B cell (primary cell): ENCODE results near the gene SUMO2. TPM values are rescaled to one million over a fixed set of nuclear protein-coding genes. Genes with fewer than 3 reads are reported as not detected.
A peak's percentile ranks its signal among the peaks of the same experiment; 100 is the strongest.

ENCODE experiments used
- ATAC-seq: fragments of 200-7000 bp; cut with Tn5 transposase; one replicate; pipeline ENCODE4 v1.10.0; 2021; ENCODE audit warnings: low read depth, mild to moderate bottlenecking, moderate number of reproducible peaks, moderate library complexity
- CTCF ChIA-PET: fragments of 350-600 bp; sonication (Branson Sonifier 250); formaldehyde crosslinking; loops from one replicate; lab custom pipeline; 2021; ENCODE audit warnings: antibody characterized with exemption, inconsistent platforms; lab: Charles Lee
- POLR2A ChIA-PET: fragments of 350-600 bp; sonication (Branson Sonifier 250); formaldehyde crosslinking; loops from one replicate; lab custom pipeline; 2021; ENCODE audit warnings: antibody characterized with exemption; lab: Charles Lee
- DNase-seq: peaks from one replicate; pipeline ENCODE4 v3.0.0; 2013
- H2AFZ ChIP-seq: 2 replicates; pipeline ENCODE4 v1.6.1; 2012; ENCODE audit warnings: mild to moderate bottlenecking, low read depth, low read length; ENCODE audit not compliant: insufficient read depth, poor library complexity, severe bottlenecking
- H3K27ac ChIP-seq, 2 donors: 1 replicate in 1 of 2; 2 replicates in 1 of 2; pipeline ENCODE4 v1.5.1; 2012 to 2013; ENCODE audit warnings: low read length in 2 of 2, mild to moderate bottlenecking in 2 of 2, moderate library complexity in 1 of 2
- H3K27me3 ChIP-seq, 4 experiments: fragments of 200-600 bp in 1 of 4; sonication (generic) in 1 of 4; replicated peaks in 1 of 4; 1 replicate in 2 of 4; 2 replicates in 2 of 4; pipeline versions ENCODE4 v1.6.1 to v1.7.0; 2013 to 2016; ENCODE audit warnings: low read length in 3 of 4, mild to moderate bottlenecking in 2 of 4, mixed read lengths in 1 of 4, moderate library complexity in 1 of 4; ENCODE audit not compliant: insufficient read depth in 4 of 4, control insufficient read depth in 3 of 4; ENCODE audit errors: control extremely low read depth in 1 of 4
- H3K36me3 ChIP-seq, 2 experiments: replicated peaks in 1 of 2; 1 replicate in 1 of 2; 2 replicates in 1 of 2; pipeline versions ENCODE4 v1.6.1 to v1.7.1; 2013; ENCODE audit warnings: low read length in 1 of 2; ENCODE audit not compliant: insufficient read depth in 2 of 2, control insufficient read depth in 1 of 2; ENCODE audit errors: control extremely low read depth in 1 of 2, extremely low read depth in 1 of 2
- H3K4me1 ChIP-seq, 2 donors: fragments of 200-600 bp in 1 of 2; sonication (generic) in 1 of 2; 1 replicate in 1 of 2; 2 replicates in 1 of 2; pipeline versions ENCODE4 v1.5.1 to v1.6.1; 2013 to 2017; ENCODE audit warnings: low read length in 2 of 2; ENCODE audit not compliant: control insufficient read depth in 2 of 2, insufficient read depth in 2 of 2
- H3K4me2 ChIP-seq: replicated peaks from 2 replicates; pipeline ENCODE3; 2012; ENCODE audit warnings: mild to moderate bottlenecking, low read depth, low read length; ENCODE audit not compliant: poor library complexity, severe bottlenecking
- H3K4me3 ChIP-seq, 5 experiments: fragments of 200-600 bp in 1 of 5; sonication (generic) in 1 of 5; 1 replicate in 3 of 5; 2 replicates in 2 of 5; pipeline versions ENCODE4 v1.5.1 to v1.7.0; 2011 to 2016; ENCODE audit warnings: low read length in 4 of 5, mild to moderate bottlenecking in 4 of 5, low read depth in 2 of 5, control low read depth in 1 of 5, moderate library complexity in 1 of 5; ENCODE audit not compliant: insufficient read depth in 1 of 5; ENCODE audit errors: control extremely low read depth in 1 of 5, extremely low read depth in 1 of 5
- H3K79me2 ChIP-seq: fragments of 200-600 bp; sonication (generic); one replicate; pipeline ENCODE4 v1.6.0; 2016; ENCODE audit warnings: low read length; ENCODE audit not compliant: control insufficient read depth, insufficient read depth
- H3K9ac ChIP-seq: fragments of 200-600 bp; sonication (generic); 2 replicates; pipeline ENCODE4 v1.6.1; 2017; ENCODE audit warnings: mild to moderate bottlenecking, low read length, moderate library complexity
- H3K9me3 ChIP-seq, 3 donors: one replicate each; pipeline versions ENCODE4 v1.6.1 to v1.7.1; 2013; ENCODE audit warnings: low read length in 2 of 3; ENCODE audit not compliant: control insufficient read depth in 2 of 3, insufficient read depth in 1 of 3; ENCODE audit errors: control extremely low read depth in 1 of 3
- H4K20me1 ChIP-seq: 2 replicates; pipeline ENCODE4 v1.6.0; 2012; ENCODE audit warnings: mild to moderate bottlenecking, low read length; ENCODE audit not compliant: insufficient read depth, control insufficient read depth, poor library complexity, severe bottlenecking
- H3K27ac Mint-ChIP-seq: one replicate; pipeline ENCODE4 v1.8.0; 2021; ENCODE audit warnings: mixed read lengths
- H3K27me3 Mint-ChIP-seq: one replicate; pipeline ENCODE4 v1.8.0; 2021; ENCODE audit warnings: mixed read lengths
- H3K4me1 Mint-ChIP-seq: one replicate; pipeline ENCODE4 v1.8.0; 2021; ENCODE audit warnings: mixed read lengths
- H3K4me3 Mint-ChIP-seq: one replicate; pipeline ENCODE4 v1.8.0; 2021; ENCODE audit warnings: mixed read lengths
- H3K9me3 Mint-ChIP-seq: one replicate; pipeline ENCODE4 v1.8.0; 2022; ENCODE audit warnings: mixed read lengths; ENCODE audit not compliant: insufficient read depth
- EZH2 ChIP-seq: IDR thresholded peaks from 2 replicates; pipeline ENCODE4 v1.6.1; 2012; ENCODE audit warnings: borderline replicate concordance, low read depth, mild to moderate bottlenecking, moderate library complexity, low read length; ENCODE audit not compliant: insufficient read depth, poor library complexity, severe bottlenecking
- WGBS: methylation state at CpG from one replicate; pipeline ENCODE4 v1.1.5; 2013; ENCODE audit warnings: missing lambda C conversion rate; ENCODE audit not compliant: insufficient coverage; 5-methylcytosine and 5-hydroxymethylcytosine counted together
- intact Hi-C: fragments of 100-400 bp; cut with micrococcal nuclease; formaldehyde crosslinking; loops from one replicate; pipeline ENCODE4 v1.10.0; 2022
- polyA plus RNA-seq: library from polyadenylated mRNA; depleted of rRNA; stranded (reverse); fragments of >200 nt; gene quantifications from 2 replicates; pipeline ENCODE4 v1.2.3, GENCODE V29; 2012
- total RNA-seq, 2 donors: library from RNA; stranded (reverse); fragments of 120-200 nt in 1 of 2; gene quantifications; 1 replicate in 1 of 2; 2 replicates in 1 of 2; pipeline versions ENCODE4 v1.2.3 to v1.2.4, GENCODE V29; 2013 to 2022
- TF ChIP-seq, protein P1 (sequence below): fragments of 200-600 bp; IDR thresholded peaks from one replicate; pipeline ENCODE4 v1.8.0; 2022; ENCODE audit warnings: antibody characterized with exemption, mild to moderate bottlenecking

SUMO2 gene
- total and polyA plus RNA-seq, 2 donors (not counting 1 experiment from before 2014, with no cell fraction given): 35.1 to 229 TPM

DNA sequence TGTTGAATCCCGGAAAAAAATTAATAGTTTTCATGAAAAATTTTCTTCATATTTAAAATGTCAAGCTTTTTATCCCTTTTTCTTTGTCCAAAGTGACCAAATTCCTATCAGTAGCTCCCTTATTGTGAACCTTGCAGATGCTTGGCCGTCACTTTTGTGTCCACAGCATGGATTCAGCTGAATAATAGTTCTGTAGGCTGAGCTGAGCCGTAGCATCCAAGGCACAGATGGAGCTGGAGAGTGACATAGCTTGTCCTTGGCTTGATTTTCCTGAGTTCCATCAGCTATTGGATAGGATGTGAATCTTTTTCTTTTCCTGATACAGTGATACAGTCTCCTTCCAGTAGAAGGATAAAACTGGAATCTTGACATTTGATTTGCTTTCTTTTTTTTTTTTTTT lies 26.3 kb upstream of the SUMO2 start:
- peaks cover 9 to 21% of the 10 kb centered on the region in 2 donors for H3K4me1 ChIP-seq
- Mint-ChIP-seq H3K27ac (no peak overlapping the region), H3K9me3 (no peaks in the 10 kb centered on the region), H3K27me3 (no peaks in the 10 kb centered on the region), H3K4me1 (peaks cover 20% of the 10 kb centered on the region), H3K4me3 (no peak overlapping the region)
- intact Hi-C loops: loop anchor here (10.0 kb wide), 1 partner anchor 164 kb away; the partner anchor contains the start of genes ATP5PD and KCTD2
- no peak for DNase-seq
- no peak for ATAC-seq
- POLR2A ChIA-PET: no interaction called here
- H3K79me2 ChIP-seq: peaks cover 50% of the 10 kb centered on the region
- CTCF ChIA-PET: interaction anchor here (0.7 to 1.0 kb wide), 4 partner anchors 52 to 249 kb away, joined by 3 to 7 read pairs (median 4); no protein-coding TSS in a partner anchor
- TF ChIP-seq EZH2: no peak
- TF ChIP-seq, protein P1, sequence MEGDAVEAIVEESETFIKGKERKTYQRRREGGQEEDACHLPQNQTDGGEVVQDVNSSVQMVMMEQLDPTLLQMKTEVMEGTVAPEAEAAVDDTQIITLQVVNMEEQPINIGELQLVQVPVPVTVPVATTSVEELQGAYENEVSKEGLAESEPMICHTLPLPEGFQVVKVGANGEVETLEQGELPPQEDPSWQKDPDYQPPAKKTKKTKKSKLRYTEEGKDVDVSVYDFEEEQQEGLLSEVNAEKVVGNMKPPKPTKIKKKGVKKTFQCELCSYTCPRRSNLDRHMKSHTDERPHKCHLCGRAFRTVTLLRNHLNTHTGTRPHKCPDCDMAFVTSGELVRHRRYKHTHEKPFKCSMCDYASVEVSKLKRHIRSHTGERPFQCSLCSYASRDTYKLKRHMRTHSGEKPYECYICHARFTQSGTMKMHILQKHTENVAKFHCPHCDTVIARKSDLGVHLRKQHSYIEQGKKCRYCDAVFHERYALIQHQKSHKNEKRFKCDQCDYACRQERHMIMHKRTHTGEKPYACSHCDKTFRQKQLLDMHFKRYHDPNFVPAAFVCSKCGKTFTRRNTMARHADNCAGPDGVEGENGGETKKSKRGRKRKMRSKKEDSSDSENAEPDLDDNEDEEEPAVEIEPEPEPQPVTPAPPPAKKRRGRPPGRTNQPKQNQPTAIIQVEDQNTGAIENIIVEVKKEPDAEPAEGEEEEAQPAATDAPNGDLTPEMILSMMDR: no peak
- peaks cover 6% of the 10 kb centered on the region for H4K20me1 ChIP-seq
- H3K27me3 ChIP-seq: no peaks in the 10 kb centered on the region
- no peak overlapping the region for H3K4me3 ChIP-seq
- no CpG with 5 or more reads among the region's 3 CpGs for WGBS
- no peak overlapping the region for H3K27ac ChIP-seq
- no peak overlapping the region for H2AFZ ChIP-seq
- no peaks in the 10 kb centered on the region for H3K9me3 ChIP-seq
- no peak overlapping the region for H3K9ac ChIP-seq
- H3K4me2 ChIP-seq: no peak overlapping the region
- H3K36me3 ChIP-seq: peaks cover 0 to 37% of the 10 kb centered on the region in 2 experiments

DNA sequence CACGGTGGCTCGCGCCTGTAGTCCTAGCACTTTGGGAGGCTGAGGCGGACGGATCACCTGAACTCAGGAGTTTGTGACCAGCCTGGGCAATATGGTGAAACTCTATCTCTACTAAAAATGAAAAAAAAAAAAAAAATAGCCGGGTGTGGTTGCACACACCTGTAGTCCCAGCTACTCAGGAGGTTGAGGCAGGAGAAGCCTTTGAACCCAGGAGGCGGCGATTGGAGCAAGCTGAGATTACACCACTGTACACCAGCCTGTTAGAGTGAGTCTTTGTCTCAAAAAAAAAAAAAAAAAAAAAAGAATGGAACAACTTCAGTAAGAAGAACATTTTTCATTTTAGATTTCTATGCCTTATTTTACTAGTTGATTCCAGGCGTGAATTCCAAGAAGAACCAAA lies 25.4 kb upstream of the SUMO2 start:
- ChIA-PET CTCF (no interaction called here), POLR2A (interaction anchor here (0.6 kb wide), 3 partner anchors 30 to 98 kb away, joined by 3 to 4 read pairs (median 4); partner anchors contain the start of gene SLC25A19)
- H3K4me1 Mint-ChIP-seq: peaks cover 21% of the 10 kb centered on the region
- H2AFZ ChIP-seq: no peak overlapping the region
- TF ChIP-seq, protein P1: no peak
- TF ChIP-seq EZH2: no peak
- H3K4me1 ChIP-seq: peaks cover 9 to 21% of the 10 kb centered on the region in 2 donors
- no peak overlapping the region for H3K27ac Mint-ChIP-seq
- no peaks in the 10 kb centered on the region for H3K27me3 ChIP-seq
- intact Hi-C loops: loop anchor here (10.0 kb wide), 1 partner anchor 163 kb away; the partner anchor contains the start of genes ATP5PD and KCTD2
- no peaks in the 10 kb centered on the region for H3K9me3 ChIP-seq
- DNase-seq (no peak), ATAC-seq (no peak)
- H3K27me3 Mint-ChIP-seq: no peaks in the 10 kb centered on the region
- H3K4me2 ChIP-seq: no peak overlapping the region
- H3K27ac ChIP-seq: no peak overlapping the region
- no peak overlapping the region for H3K9ac ChIP-seq
- no peaks in the 10 kb centered on the region for H3K9me3 Mint-ChIP-seq
- peak overlapping the region; percentile 52 for H3K4me3 Mint-ChIP-seq
- H3K4me3 ChIP-seq: no peak overlapping the region
- peaks cover 50% of the 10 kb centered on the region for H3K79me2 ChIP-seq
- 100% methylated on average over 3 of the region's 9 CpGs for WGBS
- H3K36me3 ChIP-seq: peaks cover 0 to 30% of the 10 kb centered on the region in 2 experiments
- peaks cover 6% of the 10 kb centered on the region for H4K20me1 ChIP-seq
